Thoracic aorta (tissue), 2 donors: ENCODE results near the gene MBD6. TPM values are rescaled to one million over a fixed set of nuclear protein-coding genes. Genes with fewer than 3 reads are reported as not detected.

Experiments used
- ATAC-seq: fragments of 150-250 bp; one replicate; pipeline ENCODE4 v1.8.0; 2017; ENCODE audit warnings: low read depth; ENCODE audit not compliant: insufficient number of reproducible peaks, low FRiP score
- DNase-seq: peaks from one replicate; pipeline ENCODE4 v3.0.0-alpha.2; 2020; ENCODE audit warnings: low spot score
- H3K27ac ChIP-seq, 2 donors: fragments of 200-600 bp; sonication (generic); 1 replicate in 1 of 2; 2 replicates in 1 of 2; pipeline ENCODE4 v1.5.1; 2016; ENCODE audit warnings: mild to moderate bottlenecking in 2 of 2, moderate library complexity in 2 of 2
- H3K27me3 ChIP-seq: fragments of 200-600 bp; sonication (generic); replicated peaks from 2 replicates; pipeline ENCODE4 v1.6.0; 2016; ENCODE audit warnings: mild to moderate bottlenecking; ENCODE audit not compliant: insufficient read depth
- H3K36me3 ChIP-seq: fragments of 200-600 bp; sonication (generic); one replicate; pipeline ENCODE4 v1.5.1; 2016
- H3K4me1 ChIP-seq, 2 donors: fragments of 200-600 bp; sonication (generic); 1 replicate in 1 of 2; 2 replicates in 1 of 2; pipeline versions ENCODE4 v1.5.1 to v1.6.0; 2016; ENCODE audit warnings: low read depth in 2 of 2, mild to moderate bottlenecking in 1 of 2; ENCODE audit not compliant: control insufficient read depth in 1 of 2
- H3K4me3 ChIP-seq: fragments of 200-600 bp; sonication (generic); 2 replicates; pipeline ENCODE4 v1.5.1; 2016; ENCODE audit warnings: mild to moderate bottlenecking
- H3K9me3 ChIP-seq: fragments of 200-600 bp; sonication (generic); 2 replicates; pipeline ENCODE4 v1.5.1; 2016
- CTCF ChIP-seq: fragments of 200-600 bp; sonication (generic); IDR thresholded peaks from one replicate; pipeline ENCODE4 v1.5.1; 2019; ENCODE audit warnings: antibody characterized with exemption
- total RNA-seq, 2 donors: library from RNA; depleted of rRNA; stranded (reverse); fragments of >200 nt; gene quantifications; one replicate each; pipeline versions ENCODE4 v1.1.0 to v1.2.3, GENCODE V29; 2016

Gene MBD6
- total RNA-seq, 2 donors from 2014 or later = 39.2 to 54.3 TPM

GRCh38 chr12:57550641-57551549 lies 28.3 kb downstream of the MBD6 start:
- TF ChIP-seq CTCF = no peak
- DNase-seq = no peak
- Histone ChIP-seq H3K4me1 (peaks cover 3 to 24% of the 10 kb centered on the region in 2 donors), H3K36me3 (no peaks in the 10 kb centered on the region), H3K27me3 (no peaks in the 10 kb centered on the region), H3K4me3 (peak overlapping the region; percentile 81), H3K9me3 (no peaks in the 10 kb centered on the region), H3K27ac (no peak overlapping the region)
- no peak for ATAC-seq

GRCh38 chr12:57551637-57552305 lies 29.1 kb downstream of the MBD6 start:
- no peak overlapping the region for H3K27ac ChIP-seq
- no peak for ATAC-seq

GRCh38 chr12:57552306-57552651 lies 29.7 kb downstream of the MBD6 start:
- no peak for TF ChIP-seq CTCF
- Histone ChIP-seq H3K27me3 (no peaks in the 10 kb centered on the region), H3K36me3 (no peaks in the 10 kb centered on the region), H3K9me3 (no peaks in the 10 kb centered on the region), H3K4me1 (peaks cover 0 to 19% of the 10 kb centered on the region in 2 donors), H3K27ac (no peak overlapping the region), H3K4me3 (no peak overlapping the region)
- DNase-seq (no peak), ATAC-seq (no peak)

More at GRCh38 chr12:57551637-57552305, 29.1 kb downstream of the MBD6 start:
- no peaks in the 10 kb centered on the region for H3K36me3 ChIP-seq
- no peaks in the 10 kb centered on the region for H3K27me3 ChIP-seq
- H3K4me3 ChIP-seq = no peak overlapping the region
- no peaks in the 10 kb centered on the region for H3K9me3 ChIP-seq
- peaks cover 0 to 20% of the 10 kb centered on the region in 2 donors for H3K4me1 ChIP-seq
- DNase-seq = no peak
- no peak for TF ChIP-seq CTCF

- Histone ChIP-seq H3K4me1 (peaks cover 0 to 16% of the 10 kb centered on the region in 2 donors), H3K27me3 (no peaks in the 10 kb centered on the region), H3K9me3 (no peaks in the 10 kb centered on the region), H3K27ac (no peak overlapping the region), H3K36me3 (no peaks in the 10 kb centered on the region), H3K4me3 (no peak overlapping the region)
- TF ChIP-seq CTCF = no peak
- DNase-seq = no peak
- ATAC-seq = no peak
These were observed 30.2 kb downstream of the MBD6 start for GRCh38 chr12:57552835-57553313.
